Measurements from ENCODE around the gene MAP4K3. TPM values are rescaled to one million over a fixed set of nuclear protein-coding genes. Genes with fewer than 3 reads are reported as not detected.

MAP4K3 gene
- total RNA-seq, 4 donors from 2014 or later: 60.6 to 86.6 (median 75.6) TPM

DNA sequence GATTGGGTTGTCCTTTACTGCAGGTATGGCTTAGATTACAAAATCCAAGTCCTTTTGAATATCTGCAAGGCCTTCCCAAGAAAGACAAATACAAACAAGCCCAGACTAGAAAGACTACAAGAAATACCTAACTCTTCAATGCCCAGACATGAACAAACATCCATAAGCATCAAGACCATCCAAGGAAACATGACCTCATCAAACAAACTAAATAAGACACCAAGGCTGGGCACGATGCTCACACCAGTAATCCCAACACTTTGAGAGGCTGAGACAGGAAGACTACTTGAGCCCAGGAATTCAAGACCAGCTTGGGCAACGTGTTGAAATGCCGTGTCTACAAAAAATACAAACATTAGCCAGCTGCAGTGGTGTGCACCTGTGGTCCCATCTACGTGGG lies 31.7 kb downstream of the MAP4K3 start:
- TF ChIP-seq, protein P1, sequence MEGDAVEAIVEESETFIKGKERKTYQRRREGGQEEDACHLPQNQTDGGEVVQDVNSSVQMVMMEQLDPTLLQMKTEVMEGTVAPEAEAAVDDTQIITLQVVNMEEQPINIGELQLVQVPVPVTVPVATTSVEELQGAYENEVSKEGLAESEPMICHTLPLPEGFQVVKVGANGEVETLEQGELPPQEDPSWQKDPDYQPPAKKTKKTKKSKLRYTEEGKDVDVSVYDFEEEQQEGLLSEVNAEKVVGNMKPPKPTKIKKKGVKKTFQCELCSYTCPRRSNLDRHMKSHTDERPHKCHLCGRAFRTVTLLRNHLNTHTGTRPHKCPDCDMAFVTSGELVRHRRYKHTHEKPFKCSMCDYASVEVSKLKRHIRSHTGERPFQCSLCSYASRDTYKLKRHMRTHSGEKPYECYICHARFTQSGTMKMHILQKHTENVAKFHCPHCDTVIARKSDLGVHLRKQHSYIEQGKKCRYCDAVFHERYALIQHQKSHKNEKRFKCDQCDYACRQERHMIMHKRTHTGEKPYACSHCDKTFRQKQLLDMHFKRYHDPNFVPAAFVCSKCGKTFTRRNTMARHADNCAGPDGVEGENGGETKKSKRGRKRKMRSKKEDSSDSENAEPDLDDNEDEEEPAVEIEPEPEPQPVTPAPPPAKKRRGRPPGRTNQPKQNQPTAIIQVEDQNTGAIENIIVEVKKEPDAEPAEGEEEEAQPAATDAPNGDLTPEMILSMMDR (IDR thresholded peaks at IDR 0.05): no peak
- TF ChIP-seq POLR2A (IDR thresholded peaks at IDR 0.05): no peak
- no peak overlapping the region for H3K4me3 ChIP-seq (replicated peaks in 1 of 3)
- 81 to 83% methylated on average over 4 of the region's 4 CpGs for WGBS, 2 donors
- H3K4me1 ChIP-seq: peaks cover 62 to 73% of the 10 kb centered on the region in 2 donors
- peak overlapping the region in 1 of 3 donors; percentile 11 for H3K27ac ChIP-seq
- no peaks in the 10 kb centered on the region for H3K36me3 ChIP-seq
- intact Hi-C loops (cut with DNase I): no loop called here
- DNase-seq: no peak
- no peaks in the 10 kb centered on the region for H3K27me3 ChIP-seq
- no peaks in the 10 kb centered on the region for H3K9me3 ChIP-seq

DNA sequence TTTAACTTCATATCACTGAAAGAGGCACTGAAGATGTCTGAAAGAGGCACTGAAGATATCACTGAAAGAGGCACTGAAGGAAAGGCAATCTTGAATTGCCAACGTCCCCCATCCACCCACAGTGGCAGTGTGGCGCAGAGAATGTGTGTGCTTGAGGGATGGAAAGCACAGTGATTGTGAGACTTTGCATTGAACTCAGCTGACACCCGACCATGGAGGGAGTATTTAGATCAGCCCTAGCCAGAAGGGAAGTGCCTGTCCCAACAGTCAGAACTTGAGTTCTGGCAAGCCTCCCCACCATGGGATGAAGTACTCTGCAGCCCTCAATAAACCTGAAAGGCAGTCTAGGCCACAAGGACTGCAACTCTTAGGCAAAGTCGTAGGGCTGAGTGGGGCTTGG lies 33.8 kb downstream of the MAP4K3 start:
- TF ChIP-seq POLR2A (IDR thresholded peaks at IDR 0.05): no peak
- TF ChIP-seq, protein P1 (IDR thresholded peaks at IDR 0.05): no peak
- intact Hi-C loops (cut with DNase I): no loop called here
- Histone ChIP-seq H3K4me3 (replicated peaks in 1 of 3) (no peak overlapping the region), H3K4me1 (peaks cover 63 to 67% of the 10 kb centered on the region in 2 donors), H3K27ac (peak overlapping the region in 1 of 3 donors; percentile 7), H3K9me3 (no peaks in the 10 kb centered on the region), H3K27me3 (no peaks in the 10 kb centered on the region), H3K36me3 (no peaks in the 10 kb centered on the region)
- peak; percentile 23 to 41 for DNase-seq
- 64 to 72% methylated on average over 4 of the region's 4 CpGs for WGBS, 2 donors

DNA sequence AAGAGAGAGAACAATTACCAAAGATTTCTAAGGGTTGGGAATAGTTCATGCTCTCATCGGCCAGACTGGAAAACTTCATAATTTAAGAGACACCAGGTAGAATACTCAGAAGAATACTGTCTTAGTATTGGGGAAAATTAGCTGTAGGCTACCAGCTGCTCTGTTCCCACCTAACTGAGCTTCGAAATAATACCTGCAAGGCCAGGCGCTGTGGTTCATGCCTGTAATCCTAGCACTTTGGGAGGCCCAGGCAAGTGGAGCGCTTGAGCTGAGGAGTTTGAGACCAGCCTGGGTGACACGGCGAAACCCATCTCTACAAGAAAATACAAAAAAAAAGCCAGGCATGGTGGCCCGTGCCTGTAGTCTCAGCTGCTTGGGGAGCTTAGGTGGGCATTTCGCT lies 35.8 kb downstream of the MAP4K3 start:
- no peak for TF ChIP-seq POLR2A (IDR thresholded peaks at IDR 0.05)
- TF ChIP-seq, protein P1 (IDR thresholded peaks at IDR 0.05): no peak
- Histone ChIP-seq H3K4me1 (peaks cover 46 to 47% of the 10 kb centered on the region in 2 donors), H3K4me3 (replicated peaks in 1 of 3) (no peak overlapping the region), H3K9me3 (no peaks in the 10 kb centered on the region), H3K27me3 (no peaks in the 10 kb centered on the region), H3K36me3 (no peaks in the 10 kb centered on the region), H3K27ac (no peak overlapping the region)
- 91 to 96% methylated on average over 8 of the region's 8 CpGs for WGBS, 2 donors
- intact Hi-C loops (cut with DNase I): no loop called here
- no peak for DNase-seq

DNA sequence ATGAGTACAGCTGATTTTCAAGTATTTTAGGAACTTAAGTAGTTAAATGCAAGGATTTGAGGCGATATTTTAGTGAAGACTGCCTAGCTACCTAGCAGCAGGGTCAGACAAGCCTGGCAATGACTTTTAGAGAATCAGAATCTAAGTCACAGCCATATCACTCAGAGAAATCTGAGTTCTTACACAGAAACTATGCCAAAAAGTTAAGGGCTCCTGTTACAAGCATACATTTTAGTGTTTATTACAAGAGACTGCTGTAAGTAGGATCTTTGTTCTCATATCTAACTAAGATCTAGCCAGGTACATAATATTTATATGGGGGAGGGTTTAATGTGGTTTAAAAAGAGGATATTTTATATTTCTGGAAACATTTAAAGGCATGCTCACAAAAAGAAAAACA lies 37.5 kb downstream of the MAP4K3 start:
- TF ChIP-seq, protein P1 (IDR thresholded peaks at IDR 0.05): no peak
- TF ChIP-seq POLR2A (IDR thresholded peaks at IDR 0.05): no peak
- WGBS, 2 donors: 31 to 40% methylated on average over 1 of the region's 1 CpG
- Histone ChIP-seq H3K9me3 (no peaks in the 10 kb centered on the region), H3K27ac (no peak overlapping the region), H3K27me3 (no peaks in the 10 kb centered on the region), H3K4me3 (replicated peaks in 1 of 3) (no peak overlapping the region), H3K4me1 (peaks cover 30 to 43% of the 10 kb centered on the region in 2 donors), H3K36me3 (no peaks in the 10 kb centered on the region)
- intact Hi-C loops (cut with DNase I): no loop called here
- DNase-seq: no peak

DNA sequence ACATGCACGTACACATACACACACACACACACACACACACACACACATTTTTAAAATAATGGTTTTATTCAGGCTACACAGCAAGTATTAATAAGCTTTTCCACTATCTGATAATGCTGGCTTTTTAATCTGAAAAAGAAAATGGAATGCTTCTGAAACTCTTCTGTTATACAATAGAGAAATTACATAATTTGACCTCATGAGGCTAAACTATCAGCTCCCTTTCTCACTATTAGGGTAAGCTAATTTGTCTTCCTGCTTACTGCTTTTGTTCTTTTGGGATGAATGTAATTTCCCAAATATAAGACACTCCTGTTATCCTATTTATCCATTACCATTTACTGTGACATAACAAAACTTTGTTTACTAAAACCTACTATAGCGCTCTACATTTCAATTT lies 41.8 kb downstream of the MAP4K3 start:
- no peak for DNase-seq
- Histone ChIP-seq H3K4me1 (peaks cover 9 to 31% of the 10 kb centered on the region in 2 donors), H3K4me3 (replicated peaks in 1 of 3) (no peak overlapping the region), H3K27me3 (no peaks in the 10 kb centered on the region), H3K36me3 (no peaks in the 10 kb centered on the region), H3K27ac (no peak overlapping the region), H3K9me3 (no peaks in the 10 kb centered on the region)
- intact Hi-C loops (cut with DNase I): no loop called here
- no peak for TF ChIP-seq POLR2A (IDR thresholded peaks at IDR 0.05)
- TF ChIP-seq, protein P1 (IDR thresholded peaks at IDR 0.05): no peak
- 85 to 95% methylated on average over 2 of the region's 2 CpGs for WGBS, 2 donors

Measured in thyroid gland (tissue), 4 donors.